Activated CD4-positive, alpha-beta T cell treated with anti-CD3 and anti-CD28 coated beads, Interleukin-2, Interleukin-4, amounts not matched to agents 100 ng/mL and 50 ng/mL, durations not matched to agents 16 hours and 8 hours (primary cell): ENCODE data around the gene MUC2.

ENCODE experiments used
- DNase-seq: peaks from one replicate; pipeline ENCODE4 v3.0.0-alpha.2; 2020; ENCODE audit warnings: low spot score

Gene MUC2

GRCh38 chr11:1074244-1075221 lies at the start of gene MUC2:
TSS of gene MUC2 (plus strand) at chr11:1074874.
- no peak for DNase-seq

DNA sequence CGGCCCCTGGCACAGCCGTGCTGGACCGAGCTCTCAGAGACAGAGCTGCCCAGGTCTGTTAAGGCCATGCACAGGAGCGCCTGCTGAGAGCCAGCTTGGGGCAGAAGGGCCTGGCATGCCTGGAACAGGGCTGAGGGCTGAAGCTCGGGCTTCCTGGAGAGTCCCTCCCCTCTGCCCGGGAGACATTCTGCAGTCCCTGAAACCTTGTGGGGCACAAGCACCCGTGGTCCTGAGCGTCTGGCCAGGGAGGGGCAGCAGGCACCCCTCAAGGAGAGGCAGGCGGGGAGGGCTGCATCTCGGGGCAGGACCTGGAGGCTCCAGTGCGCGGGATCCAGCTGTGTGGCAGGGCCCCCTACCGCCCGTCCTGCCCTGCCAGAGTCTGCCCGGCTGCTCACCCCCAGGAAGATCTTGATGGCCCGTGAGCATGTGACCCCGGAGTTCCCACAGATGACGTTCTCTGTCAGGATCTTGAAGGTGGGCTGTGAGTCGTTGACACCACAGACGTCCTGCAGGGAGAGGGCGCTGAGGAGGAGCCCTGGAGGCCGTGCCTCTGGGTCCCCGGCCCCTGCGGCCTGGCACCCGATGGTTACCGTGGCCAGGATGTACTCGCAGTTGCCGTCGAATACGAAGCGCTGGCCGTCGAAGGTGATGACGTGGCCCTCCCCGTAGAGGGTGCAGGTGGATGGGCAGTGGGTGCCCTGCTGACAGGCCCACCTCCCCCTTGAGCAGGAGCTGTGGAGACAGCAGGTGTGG lies 49.1 kb upstream of the MUC2 start:
- no peak for DNase-seq

- no peak for DNase-seq
Observed at GRCh38 chr11:1026163-1026450, 48.6 kb upstream of the MUC2 start.

GRCh38 chr11:1026641-1027482 lies 47.8 kb upstream of the MUC2 start:
- no peak for DNase-seq

GRCh38 chr11:1027483-1028290 lies 47.0 kb upstream of the MUC2 start:
- no peak for DNase-seq

DNA sequence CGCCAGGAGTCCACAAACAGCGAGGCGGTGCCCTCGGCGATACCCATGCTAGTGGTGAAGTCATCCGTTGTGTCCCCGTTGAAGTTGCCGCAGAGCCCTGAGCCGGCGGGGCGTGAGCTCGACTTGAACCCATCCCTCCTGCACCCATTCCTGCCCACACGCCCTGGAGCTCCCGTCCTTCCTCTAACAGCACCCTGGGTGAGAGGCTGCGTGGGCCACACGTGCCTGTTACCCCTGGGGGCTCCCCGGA lies 46.5 kb upstream of the MUC2 start:
- no peak for DNase-seq

GRCh38 chr11:1028616-1029015 lies 46.1 kb upstream of the MUC2 start:
- DNase-seq, result no peak

GRCh38 chr11:1029051-1029450 lies 45.6 kb upstream of the MUC2 start:
- DNase-seq, result no peak

- DNase-seq, result no peak
Observed at GRCh38 chr11:1029654-1030053, 45.0 kb upstream of the MUC2 start.

DNA sequence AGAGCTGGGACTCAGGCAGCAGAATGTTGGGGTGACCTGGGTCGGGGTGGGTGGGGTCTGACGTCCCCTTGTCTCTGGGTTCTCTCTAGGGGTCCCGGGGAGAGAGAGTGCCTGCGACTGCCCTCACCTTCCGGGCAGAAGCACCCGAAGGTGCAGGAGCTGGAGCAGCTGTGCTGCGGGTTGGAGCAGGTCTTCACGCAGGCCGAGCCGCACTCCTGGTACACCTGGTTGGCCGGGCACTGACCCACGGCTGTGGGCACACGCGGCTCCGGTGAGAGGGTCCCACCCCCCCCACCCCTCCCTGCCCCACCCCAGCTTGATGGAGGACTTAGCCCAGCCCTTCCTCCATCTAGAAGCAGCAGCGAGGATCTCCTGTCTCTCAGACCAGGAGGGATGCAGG lies 44.6 kb upstream of the MUC2 start:
- no peak for DNase-seq

- DNase-seq, result no peak
Observed at GRCh38 chr11:1030556-1030955, 44.1 kb upstream of the MUC2 start.

- DNase-seq, result no peak
Observed at GRCh38 chr11:1031121-1031899, 43.4 kb upstream of the MUC2 start.

- DNase-seq, result no peak
Observed at GRCh38 chr11:1032310-1032891, 42.3 kb upstream of the MUC2 start.

DNA sequence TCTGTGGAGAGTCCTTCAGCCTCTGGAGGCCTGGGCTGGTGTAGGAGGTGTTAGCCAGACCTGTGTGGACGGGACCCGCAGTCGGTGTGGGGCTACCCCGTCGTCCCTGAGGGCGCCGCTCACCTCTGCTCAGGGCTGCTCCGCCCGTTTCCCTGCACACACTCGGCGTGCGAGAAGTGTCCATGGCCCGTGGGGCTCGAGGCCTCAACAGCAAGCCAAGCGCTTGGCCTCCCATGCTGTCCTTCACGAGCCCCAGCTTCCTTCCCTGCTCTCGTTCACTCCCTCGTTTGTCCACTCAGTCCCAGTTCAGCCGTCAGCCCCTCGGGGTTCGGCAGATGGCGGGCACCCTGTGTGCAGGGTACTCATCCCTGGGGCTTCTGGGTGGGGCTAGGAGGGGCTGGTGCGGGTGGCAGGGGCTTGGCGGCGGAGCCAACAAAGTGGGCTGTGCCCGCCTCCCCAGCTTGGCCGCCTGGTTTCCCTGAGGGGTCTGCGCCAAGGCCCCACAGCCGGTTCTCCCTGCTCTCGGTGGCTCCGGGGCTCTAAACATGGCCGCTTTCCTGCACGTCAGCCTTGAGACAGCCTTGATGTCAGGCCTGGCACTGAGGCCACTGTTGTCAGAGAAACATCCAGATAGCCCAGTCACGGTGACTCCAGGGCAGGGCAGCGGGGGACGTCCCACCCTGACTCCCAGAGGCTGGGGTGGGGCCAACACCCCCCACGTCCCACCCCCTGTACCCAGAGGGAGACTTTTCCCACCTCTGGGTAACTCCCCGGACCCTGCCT lies 41.5 kb upstream of the MUC2 start:
- DNase-seq, result no peak

- no peak for DNase-seq
Observed at GRCh38 chr11:1034001-1034400, 40.7 kb upstream of the MUC2 start.

DNA sequence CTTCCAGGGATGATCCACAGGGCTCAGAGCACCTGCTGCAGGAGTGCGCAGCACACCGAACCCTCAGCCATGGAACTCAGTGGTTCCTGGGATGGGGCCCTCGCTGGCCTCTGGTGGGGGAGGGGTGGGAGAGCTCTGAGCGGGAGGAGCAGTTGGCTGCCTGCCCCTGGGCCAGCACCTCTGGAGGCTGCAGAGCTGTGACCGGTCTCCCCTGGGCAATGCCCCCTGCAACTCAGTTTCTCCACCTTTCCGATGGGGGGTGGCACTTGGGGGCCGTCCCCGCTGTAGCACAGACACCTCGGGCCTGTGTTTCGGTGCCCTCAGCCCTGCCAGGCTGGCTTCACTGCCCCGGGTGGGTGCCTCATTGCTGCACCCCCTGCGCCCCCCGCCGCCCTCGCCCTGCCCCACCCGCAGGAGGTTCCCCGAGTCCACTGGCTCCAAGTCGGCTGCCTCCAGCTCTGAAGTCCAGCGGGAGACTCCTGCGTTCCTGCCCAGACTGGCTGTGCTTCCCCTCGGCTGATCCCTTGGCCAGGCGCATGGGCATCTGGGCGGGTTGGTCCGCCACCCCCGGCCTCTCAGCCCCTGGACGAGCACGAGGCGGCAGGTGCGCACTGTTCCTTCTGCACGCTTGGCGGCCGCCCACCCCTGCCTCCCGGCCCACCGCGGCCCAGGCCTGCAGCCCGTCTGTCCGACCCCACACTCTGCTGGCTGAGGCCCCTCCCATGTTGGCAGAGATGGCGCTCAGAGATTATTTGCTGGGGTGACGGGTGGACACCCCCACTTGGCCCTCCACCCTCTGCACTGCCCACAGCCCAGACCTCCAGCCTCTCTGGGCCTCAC lies 40.0 kb upstream of the MUC2 start:
- no peak for DNase-seq

GRCh38 chr11:1035577-1036283 lies 38.9 kb upstream of the MUC2 start:
- DNase-seq, result no peak

GRCh38 chr11:1036303-1036923 lies 38.3 kb upstream of the MUC2 start, which contains the start of gene MUC6:
TSS of gene MUC6 (minus strand) at chr11:1036718. CDS start at chr11:1036655, 63 bp downstream.
- DNase-seq, result no peak
